Activated CD4-positive, alpha-beta T cell treated with anti-CD3 and anti-CD28 coated beads, Interleukin-2, amount 50 U/mL, for 48 hours (primary cell): Measurements from ENCODE around the gene GOLGA8G.
"Not testable (repeated sequence)": the region's sequence is repeated elsewhere in the genome, so short reads cannot be mapped to it uniquely, and the experiment has no call there.

ENCODE experiments used
- DNase-seq, 2 experiments: peaks; one replicate each; pipeline ENCODE4 v3.0.0-alpha.2; 2020

GOLGA8G gene, protein sequence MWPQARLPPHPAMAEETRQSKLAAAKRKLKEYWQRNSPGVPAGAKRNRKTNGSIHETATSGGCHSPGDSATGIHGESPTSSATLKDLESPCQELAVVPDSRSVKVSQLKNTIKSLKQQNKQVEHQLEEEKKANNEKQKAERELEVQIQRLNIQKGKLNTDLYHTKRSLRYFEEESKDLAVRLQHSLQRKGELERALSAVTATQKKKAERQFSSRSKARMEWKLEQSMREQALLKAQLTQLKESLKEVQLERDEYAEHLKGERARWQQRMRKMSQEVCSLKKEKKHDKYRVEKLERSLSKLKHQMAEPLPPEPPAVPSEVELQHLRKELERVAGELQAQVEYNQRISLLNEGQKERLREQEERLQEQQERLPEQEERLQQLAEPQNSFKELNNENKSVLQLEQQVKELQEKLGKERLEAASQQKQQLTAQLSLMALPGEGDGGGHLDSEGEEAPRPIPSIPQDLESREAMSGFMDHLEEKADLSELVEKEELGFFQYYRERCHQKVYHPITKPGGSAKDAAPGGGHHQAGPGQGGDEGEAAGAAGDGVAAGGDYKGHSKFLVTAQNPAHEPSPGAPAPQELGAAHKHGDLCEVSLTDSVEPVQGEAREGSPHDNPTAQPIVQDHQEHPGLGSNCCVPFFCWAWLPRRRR

DNA sequence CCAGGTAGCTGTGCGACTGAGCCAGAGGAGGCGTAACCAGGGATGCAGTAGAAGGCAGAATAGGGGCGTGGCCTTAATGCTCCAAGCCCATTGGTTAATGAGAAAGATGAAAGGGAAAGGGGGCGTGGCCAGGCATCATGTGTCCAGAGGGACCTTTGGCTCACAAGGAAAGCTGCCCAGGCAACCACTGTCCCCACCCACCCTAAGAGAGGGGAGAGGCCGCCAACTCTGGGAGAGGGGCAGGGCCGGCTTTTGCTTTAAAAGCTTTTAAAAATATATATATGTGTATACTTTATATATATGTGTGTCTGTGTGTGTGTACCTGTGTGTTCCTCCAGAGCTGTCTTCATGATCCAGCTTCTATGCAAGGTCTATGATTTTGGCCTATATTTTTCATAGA, at the start of gene GOLGA8G:
TSS of gene GOLGA8G (minus strand) at position 18 of the 400 bp plus-strand sequence. CDS start 62 bp downstream, outside the sequence.
- DNase-seq, result not testable (repeated sequence)

DNA sequence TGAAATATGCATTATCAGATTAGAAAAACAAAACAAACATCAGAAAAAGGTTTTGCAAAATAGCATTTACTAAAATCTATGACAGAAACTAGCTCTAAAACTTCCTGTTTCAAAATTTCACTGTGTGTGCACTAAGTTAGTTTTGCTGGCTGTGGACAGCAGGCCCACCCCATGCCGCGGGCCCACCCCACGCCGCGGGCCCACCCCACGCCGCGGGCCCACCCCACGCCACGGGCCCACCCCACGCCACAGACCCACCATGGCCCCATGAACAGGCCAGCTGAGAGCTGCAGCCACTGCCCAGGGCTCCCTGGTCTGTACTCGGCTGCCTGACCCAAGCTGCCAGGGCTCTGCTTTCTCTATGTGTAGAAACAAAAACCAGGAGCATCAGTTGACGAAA, 40.6 kb upstream of the GOLGA8G start:
- DNase-seq, result not testable (repeated sequence)

DNA sequence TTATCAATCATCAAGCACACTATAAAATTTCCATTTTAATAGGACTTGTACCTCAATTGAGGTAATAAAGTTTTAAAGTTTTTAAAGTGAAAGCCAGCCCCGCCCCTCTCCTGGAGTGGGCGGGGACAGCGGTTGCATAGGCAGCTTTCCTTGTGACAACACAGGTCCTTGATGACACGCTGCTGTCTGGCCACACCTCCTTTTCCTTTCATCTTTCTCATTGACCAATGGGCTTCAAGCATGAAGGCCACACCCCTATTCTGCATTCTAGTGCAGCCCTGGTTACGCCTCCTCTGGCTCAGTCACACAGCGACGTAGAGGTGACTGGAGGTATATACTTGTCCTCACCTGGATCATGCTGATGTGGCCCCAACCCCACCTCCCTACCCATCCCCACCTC, 20.5 kb upstream of the GOLGA8G start, which contains the start of gene GOLGA6L25:
TSS of gene GOLGA6L25 (plus strand) at position 301 of the 400 bp plus-strand sequence. CDS start at position 362, 61 bp downstream.
- DNase-seq, result not testable (repeated sequence)

DNA sequence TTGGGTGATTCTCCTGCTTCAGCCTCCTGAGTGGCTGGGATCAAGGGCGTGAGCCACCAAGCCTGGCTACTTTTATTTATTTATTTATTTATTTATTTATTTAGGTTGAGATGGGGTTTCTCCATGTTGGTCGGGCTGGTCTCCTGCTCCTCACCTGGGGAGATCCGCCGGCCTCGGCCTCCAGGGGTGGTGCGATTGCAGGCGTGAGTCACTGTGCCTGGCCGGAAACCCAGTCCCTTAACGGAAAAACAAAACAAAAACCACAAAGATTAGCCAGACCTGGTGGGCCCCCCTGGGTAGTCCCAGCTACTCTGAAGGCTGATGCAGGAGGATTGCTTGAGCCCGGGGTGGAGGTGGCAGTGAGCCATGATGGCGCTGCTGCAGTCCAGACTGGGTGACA, 17.6 kb downstream of the GOLGA8G start:
- DNase-seq, result not testable (repeated sequence)

DNA sequence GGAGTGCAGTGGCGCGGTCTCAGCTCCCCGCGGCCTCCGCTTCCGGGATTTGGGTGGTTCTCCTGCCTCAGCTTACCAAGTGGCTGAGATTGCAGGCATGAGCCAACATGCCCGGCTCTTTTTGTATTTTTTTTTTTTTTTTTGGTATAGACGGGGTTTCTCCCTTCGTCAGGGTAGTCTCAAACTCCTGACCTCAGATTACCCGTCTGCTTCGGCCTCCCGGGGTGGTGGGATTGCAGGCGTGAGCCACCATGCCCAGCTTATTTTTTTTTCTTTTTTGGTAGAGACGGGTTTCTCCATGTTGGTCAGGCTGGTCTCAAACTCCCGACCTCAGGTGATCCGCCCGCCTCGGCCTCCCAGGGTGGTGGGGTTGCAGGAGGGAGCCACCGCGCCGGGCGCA, 18.6 kb downstream of the GOLGA8G start:
- DNase-seq, result not testable (repeated sequence)

DNA sequence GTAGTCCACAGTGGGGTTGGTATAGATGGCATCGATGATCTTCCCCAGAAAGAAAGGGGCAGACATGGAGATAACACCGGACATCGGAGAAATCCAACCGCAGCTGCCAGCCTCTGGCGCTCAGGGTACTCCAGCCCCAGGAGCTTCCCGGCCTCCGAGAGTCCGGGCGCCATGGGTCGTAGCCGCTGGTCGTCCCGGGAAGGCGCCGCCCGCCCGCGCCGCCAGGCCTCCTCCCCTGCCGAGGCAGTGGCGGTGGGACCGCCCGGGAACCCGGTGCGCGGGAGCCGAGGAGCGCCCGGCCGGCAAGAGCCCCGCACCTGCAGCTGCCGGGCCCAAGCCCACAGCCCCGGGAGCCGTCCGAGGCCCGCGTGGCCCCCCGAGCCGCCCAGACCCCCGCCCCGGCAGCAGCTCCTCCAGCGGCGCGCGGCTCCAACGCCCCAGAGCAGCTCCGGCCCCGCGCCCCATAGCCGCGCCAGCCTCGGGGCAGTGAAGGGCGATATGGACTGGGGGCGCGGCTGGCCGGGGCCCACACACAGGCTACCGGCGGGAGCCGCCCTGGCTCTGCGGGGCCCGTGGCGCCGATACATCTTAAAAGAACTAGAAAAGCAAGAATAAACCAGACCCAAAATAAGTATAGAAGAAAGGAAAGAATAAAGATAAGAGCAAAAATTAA, 24.4 kb downstream of the GOLGA8G start:
- not testable (repeated sequence) for DNase-seq

DNA sequence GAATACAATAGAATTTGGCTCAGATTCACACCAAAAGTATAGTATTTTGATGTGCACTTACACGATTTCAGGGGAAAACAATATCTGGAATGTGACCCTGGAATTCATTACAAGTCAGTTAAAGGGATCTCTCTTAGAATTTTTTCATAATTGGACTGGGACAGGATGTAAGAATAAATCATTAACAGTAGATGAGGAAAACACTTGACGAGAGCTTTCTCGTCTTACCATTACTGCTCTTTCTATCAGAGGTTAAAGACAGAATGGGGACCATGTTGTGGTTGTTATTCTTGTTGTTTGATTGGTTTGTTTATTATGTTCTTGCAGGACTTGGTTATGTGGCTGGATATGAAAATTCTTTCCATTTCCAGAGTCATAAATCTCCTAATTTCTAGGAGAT, 51.4 kb downstream of the GOLGA8G start:
- not testable (repeated sequence) for DNase-seq
